Tibial artery (tissue), 4 donors: Measurements from ENCODE around the gene TLN1.

Experiments used
- DNase-seq, 2 donors: peaks; one replicate each; pipeline ENCODE4 v3.0.0-alpha.2; 2019
- H3K27ac ChIP-seq, 2 donors: fragments of 200-600 bp; sonication (generic) in 1 of 2; 1 replicate in 1 of 2; 2 replicates in 1 of 2; pipeline ENCODE4 v1.5.1; 2018 to 2019; ENCODE audit warnings: mild to moderate bottlenecking in 1 of 2
- H3K27me3 ChIP-seq, 2 donors: fragments of 200-600 bp; sonication (generic) in 1 of 2; one replicate each; pipeline versions ENCODE4 v1.5.1 to v1.6.0; 2016 to 2019
- H3K36me3 ChIP-seq, 3 donors: fragments of 200-600 bp; sonication (generic) in 2 of 3; one replicate each; pipeline ENCODE4 v1.5.1; 2016 to 2019; ENCODE audit warnings: mild to moderate bottlenecking in 2 of 3
- H3K4me1 ChIP-seq, 4 donors: fragments of 200-600 bp; sonication (generic) in 2 of 4; 1 replicate in 3 of 4; 2 replicates in 1 of 4; pipeline ENCODE4 v1.5.1; 2016 to 2019
- H3K4me3 ChIP-seq, 2 donors: fragments of 200-600 bp; sonication (generic) in 1 of 2; 1 replicate in 1 of 2; 2 replicates in 1 of 2; pipeline ENCODE4 v1.5.1; 2018 to 2019; ENCODE audit warnings: mild to moderate bottlenecking in 2 of 2
- H3K9me3 ChIP-seq, 3 donors: fragments of 200-600 bp; sonication (generic) in 1 of 3; one replicate each; pipeline ENCODE4 v1.5.1; 2016 to 2019
- CTCF ChIP-seq, 2 experiments: fragments of 200-600 bp in 1 of 2; fragments of 450-650 bp in 1 of 2; IDR thresholded peaks; one replicate each; pipeline ENCODE4 v1.5.1; 2017 to 2019; ENCODE audit warnings: antibody characterized with exemption in 2 of 2, mild to moderate bottlenecking in 1 of 2, moderate library complexity in 1 of 2
- intact Hi-C: fragments of 100-400 bp; cut with DNase I; formaldehyde crosslinking; loops from one replicate; pipeline ENCODE4 v1.15.0; 2023; ENCODE audit warnings: low total_unique reads

TLN1 gene

GRCh38 chr9:35710818-35711500 is 21.0 kb downstream of the TLN1 start:
- Histone ChIP-seq H3K4me1 (peaks cover 0 to 11% (median 0%) of the 10 kb centered on the region in 4 donors), H3K36me3 (peaks cover 95 to 100% (median 97%) of the 10 kb centered on the region in 3 donors), H3K9me3 (no peaks in the 10 kb centered on the region), H3K27ac (peak overlapping the region; percentile 45), H3K27me3 (no peaks in the 10 kb centered on the region), H3K4me3 (no peak overlapping the region)
- no peak for DNase-seq
- TF ChIP-seq CTCF (IDR thresholded peaks at IDR 0.05), result no peak
- intact Hi-C loops, result no loop called here

- no peaks in the 10 kb centered on the region for H3K27me3 ChIP-seq
- peaks cover 97 to 100% (median 97%) of the 10 kb centered on the region in 3 donors for H3K36me3 ChIP-seq
- peak overlapping the region; percentile 26 to 97 for H3K27ac ChIP-seq
- intact Hi-C loops, result no loop called here
- peaks cover 0 to 5% (median 0%) of the 10 kb centered on the region in 4 donors for H3K4me1 ChIP-seq
- H3K4me3 ChIP-seq, result no peak overlapping the region
- TF ChIP-seq CTCF (IDR thresholded peaks at IDR 0.05), result no peak
- no peaks in the 10 kb centered on the region for H3K9me3 ChIP-seq
- no peak for DNase-seq
Measured at GRCh38 chr9:35708146-35708545, 23.8 kb downstream of the TLN1 start.

DNA sequence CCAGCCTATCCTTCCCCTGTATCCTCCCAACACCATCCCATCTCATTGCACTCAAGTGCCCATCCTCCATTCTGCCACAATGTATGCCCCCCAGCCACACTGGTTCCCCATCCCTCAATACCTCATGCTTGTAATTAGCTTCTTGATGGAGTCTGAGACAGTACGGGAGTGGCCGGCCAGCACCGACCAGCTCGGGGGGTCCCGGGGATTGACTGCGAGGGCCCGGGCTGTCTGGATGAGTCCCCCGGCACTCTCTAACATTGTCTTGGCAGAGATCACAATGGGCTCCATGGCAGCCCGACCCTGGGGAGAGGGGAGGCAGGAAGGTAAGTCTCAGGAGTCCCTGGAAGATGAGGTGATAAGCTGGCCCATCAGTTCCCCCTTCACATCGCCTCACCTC is 25.0 kb downstream of the TLN1 start:
- no peak for TF ChIP-seq CTCF (IDR thresholded peaks at IDR 0.05)
- Histone ChIP-seq H3K27ac (peak overlapping the region; percentile 96 to 97), H3K9me3 (no peaks in the 10 kb centered on the region), H3K27me3 (no peaks in the 10 kb centered on the region), H3K36me3 (peaks cover 97 to 100% (median 97%) of the 10 kb centered on the region in 3 donors), H3K4me3 (no peak overlapping the region), H3K4me1 (no peaks in the 10 kb centered on the region)
- intact Hi-C loops, result no loop called here
- no peak for DNase-seq

DNA sequence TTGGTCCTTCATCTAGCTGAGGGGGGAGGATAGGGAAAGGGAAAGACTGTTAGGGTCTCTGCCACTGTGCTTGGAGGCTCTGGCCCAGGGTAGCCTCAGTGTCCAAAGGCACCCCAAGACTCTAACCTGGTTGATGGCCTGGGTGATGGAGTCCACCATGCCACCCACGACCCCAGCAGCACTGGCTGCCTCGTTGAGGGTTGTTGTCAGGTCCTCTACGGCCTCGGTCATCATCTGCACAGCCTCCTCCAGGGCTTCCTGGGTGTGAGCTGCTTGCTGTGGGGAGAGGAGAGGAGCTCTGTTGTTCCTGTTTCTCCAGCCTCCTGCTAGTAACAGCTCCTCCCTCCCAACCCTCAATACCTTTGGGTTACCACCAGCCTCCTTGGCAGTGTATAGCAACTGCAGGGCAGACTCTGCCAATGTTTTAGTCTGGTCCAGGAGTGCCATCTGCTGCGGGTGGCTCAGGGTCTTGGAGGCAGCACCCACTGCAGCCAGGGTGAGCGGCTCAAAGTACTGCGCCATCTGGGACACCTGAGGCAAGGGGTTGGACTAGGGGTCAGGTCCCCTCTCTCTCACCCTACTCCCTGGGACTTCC is 26.1 kb downstream of the TLN1 start:
- intact Hi-C loops, result no loop called here
- peaks cover 97 to 100% (median 97%) of the 10 kb centered on the region in 3 donors for H3K36me3 ChIP-seq
- no peak overlapping the region for H3K4me3 ChIP-seq
- H3K4me1 ChIP-seq, result no peaks in the 10 kb centered on the region
- TF ChIP-seq CTCF (IDR thresholded peaks at IDR 0.05), result no peak
- H3K27ac ChIP-seq, result peak overlapping the region; percentile 96 to 97
- H3K27me3 ChIP-seq, result no peaks in the 10 kb centered on the region
- DNase-seq, result no peak
- no peaks in the 10 kb centered on the region for H3K9me3 ChIP-seq

- DNase-seq, result no peak
- TF ChIP-seq CTCF (IDR thresholded peaks at IDR 0.05), result no peak
- Histone ChIP-seq H3K4me3 (no peak overlapping the region), H3K27ac (peak overlapping the region; percentile 96 to 97), H3K4me1 (no peaks in the 10 kb centered on the region), H3K27me3 (no peaks in the 10 kb centered on the region), H3K9me3 (no peaks in the 10 kb centered on the region), H3K36me3 (peaks cover 97 to 100% (median 97%) of the 10 kb centered on the region in 3 donors)
- intact Hi-C loops, result no loop called here
Measured at GRCh38 chr9:35705372-35705771, 26.6 kb downstream of the TLN1 start.
